ENCODE measurements around the gene ZNF518A.

ZNF518A gene, protein sequence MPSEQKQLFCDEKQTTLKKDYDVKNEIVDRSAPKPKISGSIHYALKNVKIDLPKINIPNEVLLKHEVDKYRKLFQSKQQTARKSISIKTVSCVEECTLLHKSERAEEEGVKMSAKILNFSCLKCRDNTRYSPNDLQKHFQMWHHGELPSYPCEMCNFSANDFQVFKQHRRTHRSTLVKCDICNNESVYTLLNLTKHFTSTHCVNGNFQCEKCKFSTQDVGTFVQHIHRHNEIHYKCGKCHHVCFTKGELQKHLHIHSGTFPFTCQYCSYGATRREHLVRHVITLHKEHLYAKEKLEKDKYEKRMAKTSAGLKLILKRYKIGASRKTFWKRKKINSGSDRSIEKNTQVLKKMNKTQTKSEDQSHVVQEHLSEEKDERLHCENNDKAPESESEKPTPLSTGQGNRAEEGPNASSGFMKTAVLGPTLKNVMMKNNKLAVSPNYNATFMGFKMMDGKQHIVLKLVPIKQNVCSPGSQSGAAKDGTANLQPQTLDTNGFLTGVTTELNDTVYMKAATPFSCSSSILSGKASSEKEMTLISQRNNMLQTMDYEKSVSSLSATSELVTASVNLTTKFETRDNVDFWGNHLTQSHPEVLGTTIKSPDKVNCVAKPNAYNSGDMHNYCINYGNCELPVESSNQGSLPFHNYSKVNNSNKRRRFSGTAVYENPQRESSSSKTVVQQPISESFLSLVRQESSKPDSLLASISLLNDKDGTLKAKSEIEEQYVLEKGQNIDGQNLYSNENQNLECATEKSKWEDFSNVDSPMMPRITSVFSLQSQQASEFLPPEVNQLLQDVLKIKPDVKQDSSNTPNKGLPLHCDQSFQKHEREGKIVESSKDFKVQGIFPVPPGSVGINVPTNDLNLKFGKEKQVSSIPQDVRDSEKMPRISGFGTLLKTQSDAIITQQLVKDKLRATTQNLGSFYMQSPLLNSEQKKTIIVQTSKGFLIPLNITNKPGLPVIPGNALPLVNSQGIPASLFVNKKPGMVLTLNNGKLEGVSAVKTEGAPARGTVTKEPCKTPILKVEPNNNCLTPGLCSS (N-terminal part only)

DNA sequence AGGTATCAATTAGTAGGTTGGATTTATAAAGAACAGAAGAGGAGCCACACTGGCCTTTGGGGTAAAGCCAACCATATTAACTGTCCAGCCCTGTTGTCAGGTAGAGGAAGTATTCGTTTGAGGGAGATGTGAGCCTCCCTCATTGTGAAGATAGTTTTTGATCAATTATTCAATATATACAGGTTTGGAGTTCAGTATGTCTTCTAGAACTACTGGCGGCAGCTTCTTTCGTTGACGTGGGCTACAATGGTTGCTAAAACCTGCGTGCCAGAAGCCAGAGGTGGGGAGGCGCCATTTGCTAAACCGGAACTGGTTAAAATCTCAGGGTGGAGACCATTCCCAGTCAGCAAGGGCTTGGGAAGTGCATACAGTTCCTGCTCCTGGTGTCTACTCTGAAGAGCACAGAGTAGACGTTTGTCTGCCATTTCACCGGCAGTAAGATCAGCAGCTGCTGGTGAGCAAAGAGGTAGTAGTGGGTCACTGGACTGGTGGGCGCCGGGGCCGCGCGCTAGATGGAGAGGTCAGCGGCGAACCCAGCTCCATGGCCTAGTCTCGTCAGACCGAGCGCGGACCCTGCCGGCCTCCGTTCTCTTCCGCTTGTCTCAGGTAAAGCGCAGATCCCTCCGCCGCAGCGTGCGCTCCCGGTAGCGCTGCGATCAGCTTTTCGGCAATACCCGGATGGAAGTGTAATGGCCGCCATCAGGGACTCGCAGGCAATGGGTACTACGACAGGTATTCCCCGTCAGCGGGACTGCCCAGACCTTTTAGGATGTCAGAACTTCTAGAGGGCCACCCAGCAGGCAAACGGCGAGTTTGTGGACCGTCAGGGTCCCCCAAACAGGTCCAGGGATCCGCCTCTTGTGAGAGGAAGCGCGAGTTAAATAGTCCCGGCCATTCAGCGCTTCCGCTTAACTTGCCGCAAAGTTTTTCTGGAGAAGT, at the start of gene ZNF518A:
Gene ZNF518A (plus strand): TSS at position 911 of the 939 bp plus-strand sequence. CDS start 26,026 bp downstream, outside the sequence.
- TF ChIP-seq, protein P1, sequence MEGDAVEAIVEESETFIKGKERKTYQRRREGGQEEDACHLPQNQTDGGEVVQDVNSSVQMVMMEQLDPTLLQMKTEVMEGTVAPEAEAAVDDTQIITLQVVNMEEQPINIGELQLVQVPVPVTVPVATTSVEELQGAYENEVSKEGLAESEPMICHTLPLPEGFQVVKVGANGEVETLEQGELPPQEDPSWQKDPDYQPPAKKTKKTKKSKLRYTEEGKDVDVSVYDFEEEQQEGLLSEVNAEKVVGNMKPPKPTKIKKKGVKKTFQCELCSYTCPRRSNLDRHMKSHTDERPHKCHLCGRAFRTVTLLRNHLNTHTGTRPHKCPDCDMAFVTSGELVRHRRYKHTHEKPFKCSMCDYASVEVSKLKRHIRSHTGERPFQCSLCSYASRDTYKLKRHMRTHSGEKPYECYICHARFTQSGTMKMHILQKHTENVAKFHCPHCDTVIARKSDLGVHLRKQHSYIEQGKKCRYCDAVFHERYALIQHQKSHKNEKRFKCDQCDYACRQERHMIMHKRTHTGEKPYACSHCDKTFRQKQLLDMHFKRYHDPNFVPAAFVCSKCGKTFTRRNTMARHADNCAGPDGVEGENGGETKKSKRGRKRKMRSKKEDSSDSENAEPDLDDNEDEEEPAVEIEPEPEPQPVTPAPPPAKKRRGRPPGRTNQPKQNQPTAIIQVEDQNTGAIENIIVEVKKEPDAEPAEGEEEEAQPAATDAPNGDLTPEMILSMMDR (IDR thresholded peaks at IDR 0.05; ENCODE audit: low read length, missing control alignments): no peak
- H3K4me3 ChIP-seq (replicated peaks; ENCODE audit: low read depth, low read length): peak within 1 kb of the TSS; percentile 80
- DNase-seq (ENCODE audit: low read depth): peak; percentile 99

DNA sequence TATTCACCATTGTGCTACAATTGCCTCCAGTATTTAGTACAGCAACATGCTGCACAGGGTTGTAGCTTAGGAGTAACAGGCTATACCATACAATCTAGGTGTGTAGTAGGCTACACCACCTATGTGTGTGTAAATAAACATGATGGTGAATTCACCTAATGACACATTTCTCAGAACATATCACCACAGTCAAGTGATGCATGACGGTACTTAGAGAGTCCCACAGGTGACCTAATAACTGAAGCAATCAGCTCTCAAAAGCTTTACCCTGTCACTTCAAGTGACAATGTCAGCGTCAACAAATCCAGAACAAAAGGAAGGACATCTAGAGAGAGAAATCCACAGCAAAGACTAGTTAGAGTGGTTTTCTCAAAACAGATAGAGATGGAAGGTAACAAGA, 47.9 kb upstream of the ZNF518A start:
- DNase-seq (ENCODE audit: low read depth): no peak
- no peak overlapping the region for H3K4me3 ChIP-seq (replicated peaks; ENCODE audit: low read depth, low read length)
- TF ChIP-seq, protein P1 (IDR thresholded peaks at IDR 0.05; ENCODE audit: low read length, missing control alignments): no peak

DNA sequence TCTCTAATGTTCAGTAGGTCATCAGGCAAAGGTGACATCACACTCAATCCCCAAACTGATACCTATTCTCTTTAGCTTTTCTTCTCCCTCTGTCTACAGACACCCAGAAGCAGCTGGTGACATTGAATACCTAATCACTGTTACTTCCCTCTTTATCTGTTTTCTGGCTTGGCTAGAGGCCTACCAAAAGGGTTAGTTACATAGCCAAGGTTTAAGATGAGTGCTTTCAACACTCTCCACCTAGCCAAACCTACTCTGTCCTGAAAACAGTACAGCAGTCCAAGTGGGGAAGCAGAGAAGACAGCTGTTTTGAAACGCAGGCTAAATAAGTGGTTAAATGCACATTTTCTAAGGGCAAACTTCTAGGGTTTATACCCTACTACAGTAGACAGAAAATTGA, 47.3 kb upstream of the ZNF518A start:
- TF ChIP-seq, protein P1 (IDR thresholded peaks at IDR 0.05; ENCODE audit: low read length, missing control alignments): no peak
- DNase-seq (ENCODE audit: low read depth): no peak
- H3K4me3 ChIP-seq (replicated peaks; ENCODE audit: low read depth, low read length): no peak overlapping the region

DNA sequence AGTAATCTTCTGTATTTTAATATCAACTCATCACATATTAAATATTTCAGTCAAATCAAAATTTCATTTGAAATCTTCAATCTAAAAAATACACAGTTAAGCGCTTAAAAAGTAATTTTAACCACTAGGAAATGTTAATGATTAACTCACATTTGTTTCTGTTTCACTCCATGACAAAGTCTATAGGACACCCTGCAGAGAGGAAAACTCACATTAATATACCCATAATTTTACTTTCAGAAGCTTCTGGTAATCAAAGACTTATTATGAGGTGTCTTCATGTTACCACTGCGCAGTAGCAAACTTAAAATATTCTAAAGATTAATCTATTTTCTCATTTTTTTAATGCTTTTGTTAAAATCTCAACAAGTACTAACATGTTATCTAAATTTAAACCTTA, 41.0 kb upstream of the ZNF518A start:
- TF ChIP-seq, protein P1 (IDR thresholded peaks at IDR 0.05; ENCODE audit: low read length, missing control alignments): no peak
- DNase-seq (ENCODE audit: low read depth): no peak

DNA sequence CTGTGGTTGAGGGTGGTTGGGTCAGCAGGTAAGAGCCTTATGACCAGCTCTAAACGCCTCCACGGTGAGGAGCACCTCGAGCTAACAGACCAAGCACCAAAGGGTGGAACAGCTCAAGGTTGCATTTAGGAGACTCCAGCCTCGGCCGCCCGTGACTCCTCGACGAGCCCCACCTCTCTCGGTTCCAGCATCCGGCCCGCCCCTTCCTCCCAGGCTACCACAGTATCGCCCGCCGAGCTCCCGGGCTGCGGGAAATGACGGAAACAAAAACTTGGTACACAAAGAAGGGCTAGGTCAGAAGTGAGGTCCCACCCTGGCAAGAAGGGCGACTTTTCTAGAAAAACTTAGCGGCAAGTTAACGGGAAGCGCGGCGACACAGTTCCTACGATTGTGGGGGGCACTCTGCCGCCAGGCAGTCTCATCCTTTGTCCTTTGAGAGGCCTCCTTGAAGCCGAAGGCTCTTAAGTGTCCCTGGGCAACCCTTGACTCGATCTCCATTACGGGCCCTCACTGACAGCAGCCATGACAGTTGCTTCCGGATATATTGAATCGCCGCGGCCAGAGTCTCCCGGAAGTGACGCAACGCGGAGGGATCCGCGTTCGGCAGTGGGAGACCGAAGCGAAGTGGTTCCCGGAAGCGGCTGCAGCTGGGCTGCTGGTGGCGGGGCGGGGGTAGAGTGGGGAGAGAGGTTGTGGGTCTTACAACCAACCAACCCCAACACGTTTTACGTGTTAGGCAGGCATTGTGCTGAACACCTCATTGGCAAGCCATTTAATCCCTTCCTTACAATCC, 40.2 kb upstream of the ZNF518A start:
- TF ChIP-seq, protein P1 (IDR thresholded peaks at IDR 0.05; ENCODE audit: low read length, missing control alignments): no peak
- H3K4me3 ChIP-seq (replicated peaks; ENCODE audit: low read depth, low read length): peak overlapping the region; percentile 76
- peak; percentile 98 for DNase-seq (ENCODE audit: low read depth)

More for the DNA sequence above, 41.0 kb upstream of the ZNF518A start:
- peak overlapping the region; percentile 76 for H3K4me3 ChIP-seq (replicated peaks; ENCODE audit: low read depth, low read length)

Measured in fibroblast of pulmonary artery (primary cell).